K562 (cell line): ENCODE results near the gene SENP8. TPM values are rescaled to one million over a fixed set of nuclear protein-coding genes. Genes with fewer than 3 reads are reported as not detected.

Experiments used
- ATAC-seq: fragments of 200-7000 bp; cut with Tn5 transposase; 3 replicates; pipeline ENCODE4 v1.9.1; 2020; ENCODE audit warnings: moderate library complexity
- BruUV-seq: library from RNA; stranded (reverse); fragments of 400-500 nt; replicated peaks from 2 replicates; lab custom pipeline; 2021; lab: Mats Ljungman, UMichigan
- CTCF ChIA-PET: fragments of 300-600 bp; formaldehyde crosslinking; extraction: SDS; loops from one replicate; lab custom pipeline; 2021; ENCODE audit warnings: low intra/inter-chr PET ratio; lab: Yijun Ruan, JAX
- POLR2A ChIA-PET: fragments of 300-600, 350-650 bp; sonication (Branson Sonifier 250); formaldehyde crosslinking; extraction: SDS; loops from one replicate; lab custom pipeline; 2021; ENCODE audit warnings: antibody characterized with exemption, inconsistent platforms; lab: Yijun Ruan, JAX
- DNase-seq, 4 experiments: peaks; one replicate each; pipeline versions ENCODE4 v3.0.0 to v3.0.0-alpha.2; 2011 to 2018; ENCODE audit warnings: low spot score in 3 of 4, mixed read lengths in 3 of 4; ENCODE audit errors: extremely low read depth in 1 of 4
- FAIRE-seq: peaks from 2 replicates; lab custom pipeline; 2011; peaks lifted over from hg19 to GRCh38; lab: Jason Lieb, UNC
- H2AFZ ChIP-seq: 2 replicates; pipeline ENCODE4 v1.6.0; 2011; ENCODE audit warnings: low read depth, low read length, control low read depth, inconsistent platforms
- H3K27ac ChIP-seq: fragments of 200-600 bp; 3 replicates; pipeline ENCODE4 v1.8.0; 2011; ENCODE audit warnings: low read depth, mild to moderate bottlenecking, control low read depth, inconsistent platforms, low read length, moderate library complexity, mixed read lengths; ENCODE audit errors: extremely low read depth
- H3K27me3 ChIP-seq, 2 experiments: fragments of 300-600 bp in 1 of 2; 2 replicates in 1 of 2; 3 replicates in 1 of 2; pipeline versions ENCODE4 v1.6.0 to v1.8.0; 2011; ENCODE audit warnings: inconsistent platforms in 2 of 2, low read length in 2 of 2, mild to moderate bottlenecking in 1 of 2, mixed read lengths in 1 of 2, moderate library complexity in 1 of 2; ENCODE audit not compliant: control insufficient read depth in 2 of 2, insufficient read depth in 2 of 2
- H3K36me3 ChIP-seq: fragments of 300-600 bp; 3 replicates; pipeline ENCODE4 v1.8.0; 2011; ENCODE audit warnings: mild to moderate bottlenecking, low read length, inconsistent platforms; ENCODE audit not compliant: control insufficient read depth, insufficient read depth
- H3K4me1 ChIP-seq, 2 experiments: fragments of 200-600 bp in 1 of 2; replicated peaks in 1 of 2; 2 replicates in 1 of 2; 3 replicates in 1 of 2; pipeline versions ENCODE4 v1.5.1 to v1.8.0; 2011; ENCODE audit warnings: inconsistent platforms in 2 of 2, low read length in 2 of 2, mild to moderate bottlenecking in 1 of 2, mixed read lengths in 1 of 2, moderate library complexity in 1 of 2; ENCODE audit not compliant: control insufficient read depth in 2 of 2, insufficient read depth in 2 of 2
- H3K4me2 ChIP-seq: 2 replicates; pipeline ENCODE4 v1.6.1; 2011; ENCODE audit warnings: low read length, control low read depth, inconsistent platforms, mixed read lengths; ENCODE audit not compliant: insufficient read depth
- H3K4me3 ChIP-seq: fragments of 200-600 bp; sonication (generic), shearing (Covaris generic); 2 replicates; pipeline ENCODE4 v1.5.1; 2016; ENCODE audit warnings: control low read depth, inconsistent platforms
- H3K79me2 ChIP-seq: fragments of 200-600 bp; 3 replicates; pipeline ENCODE4 v1.8.0; 2011; ENCODE audit warnings: low read length, inconsistent platforms; ENCODE audit not compliant: control insufficient read depth, insufficient read depth
- H3K9ac ChIP-seq, 2 experiments: 2 replicates each; pipeline versions ENCODE4 v1.6.0 to v1.6.1; 2011; ENCODE audit warnings: low read depth in 2 of 2, low read length in 2 of 2, control low read depth in 1 of 2, inconsistent platforms in 1 of 2, mild to moderate bottlenecking in 1 of 2, mixed read lengths in 1 of 2; ENCODE audit not compliant: insufficient read depth in 1 of 2
- H3K9me1 ChIP-seq: one replicate; pipeline ENCODE4 v1.6.0; 2011; ENCODE audit warnings: inconsistent platforms, mild to moderate bottlenecking, low read length, moderate library complexity; ENCODE audit not compliant: control insufficient read depth, insufficient read depth
- H3K9me3 ChIP-seq: replicated peaks from 2 replicates; pipeline ENCODE4 v1.5.1; 2011; ENCODE audit warnings: low read depth, low read length, inconsistent platforms; ENCODE audit not compliant: control insufficient read depth, insufficient read depth
- H4K20me1 ChIP-seq: replicated peaks from 2 replicates; pipeline ENCODE4 v1.6.1; 2011; ENCODE audit warnings: low read length, inconsistent platforms, mixed read lengths; ENCODE audit not compliant: control insufficient read depth, insufficient read depth
- ARID3A ChIP-seq: IDR thresholded peaks from 2 replicates; pipeline ENCODE4 v1.6.1; 2012; ENCODE audit warnings: low read depth, low read length, improper control_type of control experiment, borderline replicate concordance
- BCOR ChIP-seq: fragments of 450-650 bp; IDR thresholded peaks from 2 replicates; pipeline ENCODE4 v1.6.1; 2016
- LARP7 ChIP-seq: fragments of 450-650 bp; IDR thresholded peaks from 2 replicates; pipeline ENCODE4 v1.6.1; 2016
- MBD1 ChIP-seq: fragments of 250-450 bp; sonication (Bioruptor Pico); IDR thresholded peaks from 2 replicates; pipeline ENCODE4 v1.8.0; 2022; ENCODE audit warnings: inconsistent platforms
- MCM7 ChIP-seq, 2 experiments: fragments of 450-650 bp; IDR thresholded peaks; 2 replicates each; pipeline ENCODE4 v1.6.1; 2016 to 2018
- NR2C2 ChIP-seq, 2 experiments: fragments of 200-800 bp in 1 of 2; sonication (Bioruptor generic) in 1 of 2; sonication (generic) in 1 of 2; formaldehyde crosslinking in 1 of 2; IDR thresholded peaks; 2 replicates each; pipeline versions ENCODE4 v1.6.1 to v1.8.0; 2016 to 2022; ENCODE audit warnings: mild to moderate bottlenecking in 1 of 2, missing compliant biosample characterization in 1 of 2, missing genetic modification characterization in 1 of 2, missing genetic modification reagents in 1 of 2
- PBX2 ChIP-seq, 2 experiments: IDR thresholded peaks in 1 of 2; conservative IDR thresholded peaks in 1 of 2; 2 replicates each; pipeline ENCODE4 v1.6.1; 2016; ENCODE audit warnings: low read depth in 2 of 2, mild to moderate bottlenecking in 1 of 2, missing compliant biosample characterization in 1 of 2, missing genetic modification characterization in 1 of 2, moderate library complexity in 1 of 2
- PHF20 ChIP-seq: fragments of 450-650 bp; IDR thresholded peaks from 2 replicates; pipeline ENCODE4 v1.6.1; 2018; ENCODE audit not compliant: partially characterized antibody
- POLR2G ChIP-seq: fragments of 200-400 bp; formaldehyde crosslinking; IDR thresholded peaks from 2 replicates; pipeline ENCODE4 v1.6.1; 2017; ENCODE audit warnings: low read depth, mild to moderate bottlenecking, antibody characterized with exemption, low read length, moderate library complexity
- PTTG1 ChIP-seq: fragments of 450-650 bp; IDR thresholded peaks from 2 replicates; pipeline ENCODE4 v1.6.1; 2016; ENCODE audit warnings: low read depth, mild to moderate bottlenecking, missing genetic modification characterization, missing compliant biosample characterization
- SMC3 ChIP-seq: conservative IDR thresholded peaks from 2 replicates; pipeline ENCODE4 v1.6.1; 2011; ENCODE audit warnings: low read depth, low read length, improper control_type of control experiment; ENCODE audit not compliant: insufficient read depth
- UBTF ChIP-seq, 2 experiments: IDR thresholded peaks; 2 replicates each; pipeline ENCODE4 v1.6.1; 2012; ENCODE audit warnings: improper control_type of control experiment in 2 of 2, low read depth in 2 of 2, low read length in 2 of 2, borderline replicate concordance in 1 of 2
- WGBS: fragments of 100-300 bp; shearing (Covaris generic); methylation state at CpG from one replicate; pipeline ENCODE4 v1.1.6; 2016; ENCODE audit warnings: low coverage, mixed read lengths; ENCODE audit not compliant: insufficient coverage; ENCODE audit errors: missing lambda C conversion rate; 5-methylcytosine and 5-hydroxymethylcytosine counted together
- in situ Hi-C: fragments of 300-500 bp; cut with MboI; formaldehyde crosslinking; loops from 4 replicates; pipeline ENCODE4 v1.15.0; 2018; ENCODE audit warnings: inconsistent platforms, mixed read lengths
- intact Hi-C: fragments of 100-400 bp; cut with micrococcal nuclease; formaldehyde crosslinking; loops from 2 replicates; pipeline ENCODE4 v1.14.2; 2022
- polyA plus RNA-seq, 8 experiments: library from polyadenylated mRNA; depleted of rRNA in 4 of 8; stranded (reverse) in 5 of 8; unstranded in 3 of 8; fragments of >200 nt; fragmentation: Nextera tagmentation in 2 of 8; fragmentation: Illumina TruSeq in 1 of 8; extraction: Ambion mirVana in 2 of 8; extraction: Trizol in 1 of 8; gene quantifications; 2 replicates each; pipeline versions ENCODE4 v1.2.1 to v1.2.3, GENCODE V29; 2011 to 2014; ENCODE audit warnings: inconsistent platforms in 1 of 8, missing spikeins in 1 of 8
- total RNA-seq, 7 experiments: library from RNA; depleted of rRNA in 6 of 7; stranded (reverse); fragments of >200 nt in 6 of 7; fragmentation: Illumina TruSeq in 2 of 7; extraction: Trizol in 2 of 7; gene quantifications; 2 replicates each; pipeline versions ENCODE4 v1.2.1 to v1.2.3, GENCODE V29; 2011 to 2021; ENCODE audit warnings: low replicate concordance in 1 of 7

SENP8 gene
- total and polyA plus RNA-seq, 9 of the 15 experiments (the other 6 are each of a cell fraction or from before 2014, with no cell fraction given), result 1.4 to 5.4 (median 2.4) TPM

- H3K4me3 ChIP-seq, result no peak overlapping the region
- WGBS, result 52% methylated on average over 6 of the region's 9 CpGs
- no peak overlapping the region for H2AFZ ChIP-seq
- TF ChIP-seq PTTG1 (tag), result no peak
- TF ChIP-seq ARID3A, result no peak
- TF ChIP-seq UBTF (IDR thresholded peaks at IDR 0.05; ENCODE audit: borderline replicate concordance in 1 of 2, low read depth in 2 of 2, low read length in 2 of 2), result no peak
- no peak for TF ChIP-seq BCOR
- no peak for TF ChIP-seq PHF20
- TF ChIP-seq POLR2G, result no peak
- TF ChIP-seq LARP7, result no peak
- TF ChIP-seq SMC3, result no peak
- no peak for TF ChIP-seq MCM7 (IDR thresholded peaks at IDR 0.05)
- no peak for TF ChIP-seq PBX2 (CRISPR knock-in tag; IDR thresholded peaks at IDR 0.05; ENCODE audit: low read depth)
- TF ChIP-seq PBX2 (tag; conservative IDR thresholded peaks at IDR 0.05; ENCODE audit: low read depth), result no peak
- no peak for TF ChIP-seq NR2C2 (CRISPR knock-in tag; IDR thresholded peaks at IDR 0.05)
- TF ChIP-seq NR2C2 (tag; IDR thresholded peaks at IDR 0.05), result no peak
- TF ChIP-seq MBD1 (CRISPR knock-in tag), result no peak
Measured at GRCh38 chr15:72086920-72087648, 31.1 kb upstream of the SENP8 start.

More at GRCh38 chr15:72086920-72087648, 31.1 kb upstream of the SENP8 start:
- Histone ChIP-seq H3K9ac (no peak overlapping the region), H3K9me3 (peaks cover 6% of the 10 kb centered on the region; the same call in 1 of the 2 replicates), H3K79me2 (no peaks in the 10 kb centered on the region), H3K4me2 (no peak overlapping the region), H3K36me3 (no peaks in the 10 kb centered on the region), H3K27me3 (no peaks in the 10 kb centered on the region), H4K20me1 (no peaks in the 10 kb centered on the region), H3K9me1 (no peaks in the 10 kb centered on the region), H3K4me1 (no peaks in the 10 kb centered on the region; a peak in 1 of 5 replicates), H3K27ac (no peak overlapping the region)
- DNase-seq, result no peak
- ATAC-seq, result no peak
- ChIA-PET CTCF (no interaction called here), POLR2A (no interaction called here)
- no TSS peak for BruUV-seq
- FAIRE-seq, result no peak
- in situ Hi-C loops (no loop called here), intact Hi-C loops (no loop called here)
